Right renal cortex interstitium (tissue), 3 donors: ENCODE data around the gene BRIP1. TPM values are rescaled to one million over a fixed set of nuclear protein-coding genes. Genes with fewer than 3 reads are reported as not detected.
A peak's percentile ranks its signal among the peaks of the same experiment; 100 is the strongest.
"Not testable (repeated sequence)": the region's sequence is repeated elsewhere in the genome, so short reads cannot be mapped to it uniquely, and the experiment has no call there.

Experiments used
- DNase-seq, 3 donors: peaks; one replicate each; pipeline ENCODE4 v3.0.0-alpha.2; 2013; ENCODE audit warnings: low read depth in 3 of 3, low spot score in 2 of 3
- polyA plus RNA-seq, 3 donors: library from polyadenylated mRNA; unstranded; fragments of 120-200 nt; gene quantifications; one replicate each; pipeline ENCODE4 v1.2.1, GENCODE V29; 2013; ENCODE audit not compliant: insufficient read length in 3 of 3

BRIP1 gene
- polyA plus RNA-seq, 3 donors: 9.4 to 10.4 (median 10.3) TPM

GRCh38 chr17:61868074-61868473, 4.7 kb upstream of the BRIP1 start:
- no peak for DNase-seq

- no peak for DNase-seq
Observed at GRCh38 chr17:61867033-61867432, 3.7 kb upstream of the BRIP1 start.

- no peak for DNase-seq
Observed at GRCh38 chr17:61863801-61864126, 436 bp upstream of the BRIP1 start.

- no peak for DNase-seq
Observed at GRCh38 chr17:61862105-61862574, 1.2 kb downstream of the BRIP1 start.

GRCh38 chr17:61860397-61860796, 2.9 kb downstream of the BRIP1 start:
- not testable (repeated sequence) for DNase-seq

GRCh38 chr17:61856035-61856434, 7.3 kb downstream of the BRIP1 start:
- DNase-seq: no peak

GRCh38 chr17:61852857-61853256, 10.5 kb downstream of the BRIP1 start:
- no peak for DNase-seq

GRCh38 chr17:61849674-61850073, 13.7 kb downstream of the BRIP1 start:
- DNase-seq: peak in 2 of 3 donors; percentile 23 to 32

GRCh38 chr17:61848896-61849295, 14.4 kb downstream of the BRIP1 start:
- DNase-seq: no peak

- no peak for DNase-seq
Observed at GRCh38 chr17:61848247-61848646, 15.1 kb downstream of the BRIP1 start.

- no peak for DNase-seq
Observed at GRCh38 chr17:61847659-61848058, 15.7 kb downstream of the BRIP1 start.

GRCh38 chr17:61846761-61847375, 16.5 kb downstream of the BRIP1 start:
- no peak for DNase-seq

GRCh38 chr17:61846088-61846487, 17.2 kb downstream of the BRIP1 start:
- DNase-seq: no peak

GRCh38 chr17:61843435-61843834, 19.9 kb downstream of the BRIP1 start:
- DNase-seq: no peak

- DNase-seq: no peak
Observed at GRCh38 chr17:61842899-61843298, 20.4 kb downstream of the BRIP1 start.

- no peak for DNase-seq
Observed at GRCh38 chr17:61839300-61839786, 24.0 kb downstream of the BRIP1 start.

- DNase-seq: peak in 2 of 3 donors; percentile 23 to 51
Observed at GRCh38 chr17:61837175-61838051, 25.9 kb downstream of the BRIP1 start.

- no peak for DNase-seq
Observed at GRCh38 chr17:61836266-61837174, 26.8 kb downstream of the BRIP1 start.

- no peak for DNase-seq
Observed at GRCh38 chr17:61835606-61836005, 27.7 kb downstream of the BRIP1 start.

GRCh38 chr17:61834610-61835009, 28.7 kb downstream of the BRIP1 start:
- no peak for DNase-seq
